GM23248 (cell line): ENCODE data around the gene MRPS5. TPM values are rescaled to one million over a fixed set of nuclear protein-coding genes. Genes with fewer than 3 reads are reported as not detected.

ENCODE experiments used
- DNase-seq: peaks from one replicate; pipeline ENCODE4 v3.0.0-alpha.2; 2015
- H2AFZ ChIP-seq: fragments of 200-600 bp; sonication (generic); 2 replicates; pipeline ENCODE4 v1.6.1; 2016; ENCODE audit warnings: antibody characterized with exemption
- H3F3A ChIP-seq: fragments of 200-600 bp; sonication (generic); 2 replicates; pipeline ENCODE4 v1.6.1; 2016; ENCODE audit warnings: mild to moderate bottlenecking, antibody characterized with exemption, mixed run types; ENCODE audit not compliant: insufficient read depth
- H3K27ac ChIP-seq: fragments of 200-600 bp; sonication (generic); 2 replicates; pipeline ENCODE4 v1.5.1; 2016; ENCODE audit warnings: mild to moderate bottlenecking
- H3K27me3 ChIP-seq: fragments of 200-600 bp; sonication (generic); replicated peaks from 2 replicates; pipeline ENCODE4 v1.6.1; 2016; ENCODE audit warnings: mild to moderate bottlenecking; ENCODE audit not compliant: insufficient read depth
- H3K36me3 ChIP-seq: fragments of 200-600 bp; sonication (generic); 2 replicates; pipeline ENCODE4 v1.6.1; 2016; ENCODE audit warnings: low read depth, mild to moderate bottlenecking
- H3K4me1 ChIP-seq: fragments of 200-600 bp; sonication (generic); 2 replicates; pipeline ENCODE4 v1.6.1; 2016; ENCODE audit warnings: mild to moderate bottlenecking; ENCODE audit not compliant: insufficient read depth
- H3K4me2 ChIP-seq: fragments of 200-600 bp; sonication (generic); one replicate; pipeline ENCODE4 v1.6.1; 2016; ENCODE audit warnings: mild to moderate bottlenecking; ENCODE audit not compliant: unreplicated experiment
- H3K4me3 ChIP-seq: fragments of 200-600 bp; sonication (generic); 2 replicates; pipeline ENCODE4 v1.5.1; 2016; ENCODE audit warnings: mild to moderate bottlenecking
- H3K79me2 ChIP-seq: fragments of 200-600 bp; sonication (generic); 2 replicates; pipeline ENCODE4 v1.6.1; 2016; ENCODE audit warnings: mild to moderate bottlenecking; ENCODE audit not compliant: insufficient read depth
- H3K9ac ChIP-seq: fragments of 200-600 bp; sonication (generic); 2 replicates; pipeline ENCODE4 v1.6.1; 2016; ENCODE audit warnings: mild to moderate bottlenecking
- H3K9me2 ChIP-seq: fragments of 200-600 bp; sonication (generic); 2 replicates; pipeline ENCODE4 v1.6.1; 2016; ENCODE audit warnings: mixed run types, mild to moderate bottlenecking, moderate library complexity; ENCODE audit not compliant: insufficient read depth
- H3K9me3 ChIP-seq: fragments of 200-600 bp; sonication (generic); one replicate; pipeline ENCODE4 v1.6.1; 2017; ENCODE audit warnings: low read depth
- H4K20me1 ChIP-seq: fragments of 200-600 bp; sonication (generic); 2 replicates; pipeline ENCODE4 v1.6.0; 2016; ENCODE audit not compliant: insufficient read depth
- EZH2 ChIP-seq: fragments of 200-600 bp; sonication (generic); IDR thresholded peaks from 2 replicates; pipeline ENCODE4 v1.6.1; 2018; ENCODE audit warnings: antibody characterized with exemption, mild to moderate bottlenecking; ENCODE audit not compliant: insufficient read depth, poor library complexity, severe bottlenecking
- EZH2phosphoT487 ChIP-seq: fragments of 200-600 bp; sonication (generic); IDR thresholded peaks from 2 replicates; pipeline ENCODE4 v1.6.1; 2018; ENCODE audit warnings: antibody characterized with exemption, moderate library complexity, mild to moderate bottlenecking, low read depth; ENCODE audit not compliant: insufficient read depth
- WGBS, 2 experiments: methylation state at CpG; one replicate each; pipeline ENCODE4 v1.1.6; 2015 to 2017; ENCODE audit warnings: low lambda C conversion rate in 2 of 2, low coverage in 1 of 2; ENCODE audit errors: missing lambda C conversion rate in 2 of 2; 5-methylcytosine and 5-hydroxymethylcytosine counted together
- in situ Hi-C: fragments of 300-500 bp; cut with MboI; formaldehyde crosslinking; loops from 2 replicates; pipeline ENCODE4 v1.15.0; 2020
- polyA plus RNA-seq: library from polyadenylated mRNA; unstranded; fragments of >200 nt; fragmentation: Nextera tagmentation; extraction: Ambion mirVana; gene quantifications from 2 replicates; pipeline ENCODE4 v1.2.1, GENCODE V29; 2016
- total RNA-seq: library from RNA; depleted of rRNA; stranded (reverse); fragments of >200 nt; shearing (Covaris generic); gene quantifications from 2 replicates; pipeline ENCODE4 v1.2.3, GENCODE V29; 2014; rRNA removed

MRPS5 gene
- total and polyA plus RNA-seq, 2 experiments from 2014 or later, result 34.3 to 38.4 TPM

DNA sequence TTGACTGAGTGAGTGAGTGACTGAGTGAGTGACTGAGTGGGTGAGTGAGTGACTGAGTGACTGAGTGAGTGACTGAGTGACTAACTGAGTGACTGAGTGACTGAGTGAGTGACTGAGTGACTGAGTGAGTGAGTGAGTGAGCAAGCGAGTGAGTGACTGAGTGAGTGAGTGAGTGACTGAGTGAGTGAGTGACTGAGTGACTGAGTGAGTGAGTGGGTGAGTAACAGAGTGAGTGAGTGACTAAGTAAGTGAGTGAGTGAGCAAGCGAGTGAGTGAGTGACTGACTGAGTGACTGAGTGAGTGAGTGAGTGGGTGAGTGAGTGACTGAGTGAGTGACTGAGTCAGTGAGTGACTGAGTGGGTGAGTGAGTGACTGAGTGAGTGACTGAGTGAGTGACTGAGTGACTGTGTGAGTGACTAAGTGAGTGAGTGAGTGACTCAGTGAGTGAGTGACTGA lies 84.2 kb downstream of the MRPS5 start:
- Histone ChIP-seq H3K4me2 (no peak overlapping the region), H3F3A (peaks cover 27% of the 10 kb centered on the region), H3K9ac (no peak overlapping the region), H4K20me1 (no peaks in the 10 kb centered on the region), H3K4me3 (no peak overlapping the region), H3K9me2 (no peaks in the 10 kb centered on the region), H3K4me1 (no peaks in the 10 kb centered on the region), H3K9me3 (no peaks in the 10 kb centered on the region), H3K27ac (no peak overlapping the region), H3K36me3 (no peaks in the 10 kb centered on the region), H3K79me2 (no peaks in the 10 kb centered on the region), H3K27me3 (peaks cover 34% of the 10 kb centered on the region), H2AFZ (no peak overlapping the region)
- no peak for TF ChIP-seq EZH2phosphoT487
- no peak for TF ChIP-seq EZH2
- in situ Hi-C loops, result no loop called here
- WGBS, 2 experiments, result 69% methylated on average over 2 of the region's 2 CpGs; no CpG with 5 or more reads in 1 of the 2 experiments
- DNase-seq, result no peak

DNA sequence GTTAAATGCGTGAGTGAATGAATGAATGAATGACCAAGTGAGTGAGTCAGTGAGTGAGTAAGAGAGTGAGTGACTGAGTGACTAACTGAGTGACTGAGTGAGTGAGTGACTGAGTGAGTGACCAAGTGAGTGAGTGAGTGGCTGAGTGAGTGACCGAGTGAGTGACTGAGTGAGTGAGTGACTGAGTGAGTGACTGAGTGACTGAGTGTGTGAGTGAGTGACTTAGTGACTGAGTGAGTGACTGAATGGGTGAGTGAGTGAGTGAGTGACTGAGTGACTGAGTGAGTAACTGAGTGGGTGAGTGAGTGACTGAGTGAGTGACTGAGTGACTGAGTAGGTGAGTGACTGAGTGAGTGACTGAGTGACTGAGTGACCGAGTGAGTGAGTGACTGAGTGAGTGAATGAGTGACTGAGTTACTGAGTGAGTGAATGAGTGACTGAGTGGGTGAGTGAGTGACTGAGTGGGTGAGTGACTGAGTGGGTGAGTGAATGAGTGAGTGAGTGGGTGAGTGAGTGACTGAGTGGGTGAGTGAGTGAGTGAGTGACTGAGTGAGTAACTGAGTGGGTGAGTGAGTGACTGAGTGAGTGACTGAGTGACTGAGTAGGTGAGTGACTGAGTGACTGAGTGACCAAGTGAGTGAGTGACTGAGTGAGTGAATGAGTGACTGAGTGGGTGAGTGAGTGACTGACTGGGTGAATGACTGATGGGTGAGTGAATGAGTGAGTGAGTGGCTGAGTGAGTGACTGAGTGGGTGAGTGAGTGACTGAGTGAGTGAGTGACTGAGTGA lies 84.8 kb downstream of the MRPS5 start:
- Histone ChIP-seq H4K20me1 (no peaks in the 10 kb centered on the region), H3K27ac (no peak overlapping the region), H3K36me3 (no peaks in the 10 kb centered on the region), H3K9ac (no peak overlapping the region), H3K79me2 (no peaks in the 10 kb centered on the region), H3K9me3 (no peaks in the 10 kb centered on the region), H3K27me3 (peaks cover 28% of the 10 kb centered on the region), H2AFZ (no peak overlapping the region), H3K4me1 (no peaks in the 10 kb centered on the region), H3F3A (peaks cover 27% of the 10 kb centered on the region), H3K9me2 (no peaks in the 10 kb centered on the region), H3K4me2 (no peak overlapping the region), H3K4me3 (no peak overlapping the region)
- in situ Hi-C loops, result no loop called here
- TF ChIP-seq EZH2 (no peak), EZH2phosphoT487 (no peak)
- 84% methylated on average over 3 of the region's 3 CpGs for WGBS, 2 experiments
- DNase-seq, result no peak

Other genes with a start within 250 kb of the MRPS5 start
- not detected in 2 replicates for gene MAL, start 96.1 kb downstream of the MRPS5 start, total RNA-seq
- not detected in 2 replicates for gene MAL, start 96.1 kb downstream of the MRPS5 start, polyA plus RNA-seq
- 8.1 and 12.8 TPM in 2 replicates for gene ZNF514, start 38.0 kb upstream of the MRPS5 start, total RNA-seq
- gene ZNF514, start 38.0 kb upstream of the MRPS5 start, polyA plus RNA-seq, result 5.3 and 5.6 TPM in 2 replicates
- 5.6 and 7.6 TPM in 2 replicates for gene ZNF2, start 44.0 kb upstream of the MRPS5 start, total RNA-seq
- 3.3 and 4.3 TPM in 2 replicates for gene ZNF2, start 44.0 kb upstream of the MRPS5 start, polyA plus RNA-seq
- gene ZNF892, start 85.7 kb upstream of the MRPS5 start, total RNA-seq, result 1.9 and 3.0 TPM in 2 replicates
- 0.79 and 1.0 TPM in 2 replicates for gene ZNF892, start 85.7 kb upstream of the MRPS5 start, polyA plus RNA-seq
- gene PROM2, start 152.6 kb upstream of the MRPS5 start, total RNA-seq, result 0.22 TPM in 1 of 2 replicates, not detected in the other
- gene PROM2, start 152.6 kb upstream of the MRPS5 start, polyA plus RNA-seq, result 0.25 TPM in 1 of 2 replicates, not detected in the other
- gene KCNIP3, start 175.5 kb upstream of the MRPS5 start, total RNA-seq, result 10.7 and 11.9 TPM in 2 replicates
- gene KCNIP3, start 175.5 kb upstream of the MRPS5 start, polyA plus RNA-seq, result 3.7 and 4.9 TPM in 2 replicates